HG03135 (cell line): Measurements from ENCODE around the gene NDUFS8.

Source experiments
- ATAC-seq: cut with Tn5 transposase; IDR thresholded peaks from one replicate; pipeline ENCODE4 v1.9.1; 2021; ENCODE audit warnings: mild to moderate bottlenecking, moderate library complexity; ENCODE audit not compliant: unreplicated experiment

Gene NDUFS8

DNA sequence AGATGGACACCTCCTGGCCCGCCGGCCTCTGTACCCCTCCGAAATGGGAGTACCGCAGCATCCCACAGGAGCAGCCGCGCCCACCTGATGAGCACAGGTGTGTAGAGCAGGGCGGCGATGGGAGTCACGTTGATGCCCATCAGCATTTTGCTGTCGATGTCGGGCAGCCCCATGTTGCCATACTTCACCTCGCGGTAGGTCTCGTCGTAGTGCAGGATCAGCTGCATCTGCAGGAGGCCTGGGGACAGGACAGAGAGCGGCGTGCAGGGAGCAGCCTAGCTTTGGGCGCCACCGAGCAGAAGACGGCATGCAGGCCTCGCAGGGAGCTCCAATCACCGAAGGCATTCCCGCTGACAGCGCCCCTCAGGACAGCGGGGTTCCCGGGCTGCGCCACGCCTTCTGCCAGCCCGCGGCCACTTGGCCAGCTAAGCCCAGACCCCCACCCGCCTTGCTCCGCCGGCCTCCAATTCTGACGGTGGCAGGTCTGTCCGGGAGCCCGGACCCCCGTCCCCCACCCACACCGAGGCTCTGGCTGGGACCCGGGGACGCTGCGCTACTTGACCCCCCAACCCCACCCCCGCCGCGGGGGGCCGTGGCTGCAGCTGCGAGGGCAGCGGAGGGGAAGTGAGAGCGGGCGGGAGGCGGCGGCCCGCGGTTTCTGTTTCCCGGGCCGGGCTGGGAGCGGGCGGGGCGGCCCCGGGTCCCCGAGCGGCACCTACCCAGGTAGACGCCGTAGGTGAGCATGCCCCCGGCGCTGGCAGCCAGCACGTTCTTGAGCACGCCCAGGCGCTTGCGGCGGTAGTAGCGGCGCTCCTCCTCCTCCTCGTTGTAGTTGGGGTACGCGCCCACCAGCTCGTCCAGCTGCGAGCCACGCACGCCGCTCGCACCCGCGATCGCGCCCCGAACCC, 27.3 kb upstream of the NDUFS8 start:
- ATAC-seq, result peak; percentile 34

DNA sequence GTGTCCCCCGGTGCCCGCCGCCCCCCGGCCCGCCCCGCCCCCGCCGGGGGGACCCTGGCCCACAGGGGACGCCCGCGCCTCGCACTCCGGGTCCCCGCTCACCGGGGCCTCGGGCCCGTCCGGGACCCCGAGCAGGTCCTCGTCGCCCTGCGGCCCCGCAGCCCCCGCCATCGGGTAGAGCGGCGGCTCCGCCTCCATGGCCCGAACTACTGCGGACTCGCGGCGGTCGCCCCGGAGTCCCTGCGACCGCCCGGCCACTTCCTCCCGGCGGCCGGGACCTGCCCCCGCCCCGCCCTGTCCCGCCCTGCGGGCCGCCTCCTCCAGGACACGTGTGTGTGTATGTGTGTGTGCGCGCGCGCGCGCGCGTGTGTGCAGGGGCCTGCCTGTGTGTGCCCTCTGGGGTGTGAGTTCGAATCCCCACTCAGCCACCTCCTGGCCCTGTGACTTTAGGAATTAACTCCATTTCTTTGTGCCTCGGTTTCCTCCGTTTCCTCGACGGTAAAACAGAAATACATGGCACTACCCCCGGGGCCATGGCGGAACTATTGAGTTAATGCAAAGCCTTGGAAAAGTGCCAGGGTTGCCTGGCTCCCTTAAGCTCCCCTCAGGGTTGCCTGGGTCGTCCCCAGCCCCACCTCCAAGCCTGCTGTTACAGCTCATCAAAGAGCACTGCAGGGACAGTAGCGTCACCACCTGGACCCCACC, 26.5 kb upstream of the NDUFS8 start, which contains the start of gene UNC93B1:
Gene UNC93B1 (minus strand): TSS at position 252 of the 705 bp plus-strand sequence. CDS start 54 bp downstream, at position 198.
- ATAC-seq, result peak; percentile 56

DNA sequence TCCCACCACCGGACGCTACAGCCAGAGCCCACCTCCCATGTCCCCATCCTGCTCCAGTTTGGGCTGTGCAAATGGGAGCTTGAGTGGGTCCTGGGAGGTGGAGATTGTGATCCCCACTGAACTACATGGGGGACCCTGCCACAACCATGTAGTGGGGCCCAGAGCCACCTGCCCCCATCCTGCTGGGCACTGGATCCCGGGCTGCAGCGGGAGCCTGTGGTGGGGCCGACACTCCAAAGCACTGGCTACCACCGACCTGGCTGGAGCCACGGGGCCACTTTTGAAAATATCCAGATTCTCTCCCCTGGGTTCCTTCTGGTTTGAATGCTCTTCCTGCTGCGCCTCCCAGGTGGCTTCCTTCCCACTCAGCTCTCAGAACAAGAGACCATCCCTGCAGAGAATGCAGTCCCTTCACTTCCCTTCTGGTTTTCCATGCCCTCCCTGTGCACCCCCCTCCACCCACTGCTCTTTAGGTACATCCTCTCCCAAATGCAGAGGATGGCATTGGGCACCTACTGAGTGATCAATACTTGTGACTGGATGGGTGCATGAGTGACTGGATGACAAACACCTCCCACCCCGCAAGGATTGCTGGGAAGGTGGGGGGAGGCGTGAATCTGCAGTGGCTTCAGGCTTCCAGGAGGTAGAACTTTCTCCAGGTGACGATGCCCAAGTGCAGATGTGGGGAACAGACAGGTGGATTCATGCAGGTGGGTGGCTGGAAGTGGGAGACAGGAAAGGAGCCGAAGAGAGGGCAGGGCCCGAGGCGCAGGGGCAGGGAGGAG, 25.7 kb upstream of the NDUFS8 start:
- no peak for ATAC-seq

- no peak for ATAC-seq
Measured at GRCh38 chr11:68006606-68007166, 23.8 kb upstream of the NDUFS8 start.

GRCh38 chr11:68007498-68008380, 22.7 kb upstream of the NDUFS8 start:
- ATAC-seq, result no peak

- no peak for ATAC-seq
Measured at GRCh38 chr11:68008381-68009337, 21.8 kb upstream of the NDUFS8 start.

DNA sequence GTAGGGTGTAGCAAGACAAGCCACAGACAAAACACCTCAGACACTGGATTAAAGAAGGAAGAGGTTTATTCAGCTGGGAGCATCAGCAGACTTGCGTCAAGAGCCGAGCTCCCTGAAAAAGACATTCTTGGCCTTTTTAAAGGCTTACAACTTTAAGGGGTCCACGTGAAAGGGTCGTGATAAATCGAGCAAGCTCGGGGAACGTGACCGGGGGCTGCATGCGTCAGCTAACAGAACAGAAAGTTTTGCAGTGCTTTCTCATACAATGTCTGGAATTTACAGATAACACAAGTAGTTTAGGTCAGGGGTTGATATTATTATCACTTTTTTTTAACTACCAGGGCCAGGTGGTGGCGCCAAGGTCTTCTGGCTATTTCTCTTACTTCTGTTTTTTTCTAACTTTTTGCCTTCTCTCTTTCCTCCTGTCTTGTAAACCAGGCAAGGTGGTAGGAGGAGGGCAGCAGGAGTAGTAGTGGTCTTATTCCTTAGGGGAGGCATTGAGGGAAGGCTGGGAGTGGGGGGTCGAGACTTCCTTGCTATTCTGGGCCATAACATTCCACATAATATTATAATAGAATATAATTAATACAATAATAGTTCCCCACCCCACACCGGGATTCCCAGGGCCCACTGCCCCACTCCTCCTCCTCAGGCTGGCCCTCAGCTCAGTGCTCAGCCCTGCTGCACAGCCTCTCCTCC, 20.9 kb upstream of the NDUFS8 start:
- ATAC-seq, result no peak

DNA sequence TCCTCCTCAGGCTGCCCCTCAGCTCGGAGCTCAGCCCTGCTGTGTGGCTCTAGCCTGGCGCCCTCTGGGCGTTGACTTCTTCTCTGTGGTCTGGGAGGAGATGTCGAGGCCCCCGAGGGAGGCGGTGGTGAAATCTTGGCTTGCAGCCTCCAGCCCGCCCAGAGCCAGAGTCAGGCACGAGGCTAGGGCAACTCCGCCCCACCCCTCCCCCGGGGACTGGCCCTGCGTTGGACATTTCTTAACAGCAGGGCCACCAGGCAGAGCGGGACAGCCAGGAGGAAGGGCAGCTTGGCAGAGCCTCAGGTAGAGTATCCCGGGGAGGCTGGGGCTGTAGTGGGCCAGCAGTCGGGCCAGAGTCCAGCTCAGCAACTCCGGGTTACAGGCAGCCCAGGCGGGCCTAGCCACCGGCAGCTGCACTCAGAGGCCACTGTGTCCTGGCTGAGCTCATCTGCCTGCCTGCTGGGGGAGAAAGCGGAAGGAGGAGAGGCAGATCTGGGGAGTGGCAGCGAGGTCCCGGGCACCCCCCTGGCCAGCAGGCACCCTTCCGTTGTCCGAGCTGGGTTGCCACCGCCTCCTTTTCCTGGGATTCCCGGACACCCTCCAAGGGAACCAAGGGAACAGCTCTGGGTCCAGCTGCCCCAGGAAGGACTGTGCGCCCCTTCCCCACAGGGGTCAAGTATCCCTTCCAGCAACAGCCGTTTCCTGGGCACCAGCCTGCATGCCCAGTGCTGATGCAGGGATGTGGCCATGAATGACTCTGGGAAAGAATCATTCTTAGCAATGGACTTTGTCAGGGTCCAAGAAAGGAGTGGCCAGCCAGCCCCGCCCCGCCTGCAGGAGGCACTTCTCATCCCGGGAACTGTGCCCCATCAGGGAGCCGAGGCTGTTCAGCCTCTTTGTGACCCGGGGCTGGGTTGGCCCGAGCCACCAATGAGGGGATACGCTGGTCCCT, 20.1 kb upstream of the NDUFS8 start, which contains the start of gene ALDH3B1:
Gene ALDH3B1 (plus strand): TSS at position 238 of the 952 bp plus-strand sequence. CDS start 4,971 bp downstream, outside the sequence.
- ATAC-seq, result no peak

DNA sequence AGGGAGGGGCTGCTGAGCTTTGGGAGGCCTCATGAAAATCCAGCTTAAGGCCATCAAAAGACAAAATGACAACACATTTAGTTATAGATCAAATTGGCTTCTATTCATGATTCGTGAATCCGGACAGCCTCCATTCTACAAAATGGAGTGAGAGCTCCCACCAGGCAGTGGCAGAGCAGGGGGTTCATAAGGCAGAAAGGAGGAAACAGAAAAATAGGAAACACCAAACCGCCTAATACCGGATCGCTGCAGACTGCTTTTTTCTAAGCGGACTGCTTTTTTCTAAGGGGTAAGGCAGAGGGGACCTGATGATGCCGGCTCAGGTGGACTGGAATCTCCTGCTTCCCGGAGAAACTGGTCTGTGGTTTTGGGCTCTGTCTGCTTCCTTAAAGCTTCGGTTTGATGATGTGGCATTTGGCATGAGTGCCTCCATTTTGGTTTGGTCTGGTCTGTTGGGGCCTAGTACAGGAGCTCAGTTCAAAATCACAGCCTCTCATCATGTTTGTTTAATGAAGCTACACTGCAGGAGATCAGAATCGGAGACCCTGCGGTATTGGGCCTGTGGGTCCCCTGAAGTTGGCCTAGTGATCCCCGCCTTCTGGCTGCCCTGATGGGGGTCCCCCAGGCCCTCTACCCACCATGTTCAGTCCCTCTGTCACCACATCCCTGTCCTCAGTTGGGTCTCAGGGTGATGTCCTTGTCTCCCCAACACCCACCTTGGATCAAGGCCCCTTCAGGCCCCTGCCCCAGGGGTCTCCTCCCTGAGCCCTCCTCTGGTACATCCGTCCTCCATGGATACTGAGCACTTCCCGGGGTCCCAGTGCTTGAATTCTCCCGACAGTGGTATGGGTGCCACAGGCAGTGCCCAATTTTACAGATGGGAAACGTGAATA, 19.2 kb upstream of the NDUFS8 start:
- ATAC-seq, result no peak

DNA sequence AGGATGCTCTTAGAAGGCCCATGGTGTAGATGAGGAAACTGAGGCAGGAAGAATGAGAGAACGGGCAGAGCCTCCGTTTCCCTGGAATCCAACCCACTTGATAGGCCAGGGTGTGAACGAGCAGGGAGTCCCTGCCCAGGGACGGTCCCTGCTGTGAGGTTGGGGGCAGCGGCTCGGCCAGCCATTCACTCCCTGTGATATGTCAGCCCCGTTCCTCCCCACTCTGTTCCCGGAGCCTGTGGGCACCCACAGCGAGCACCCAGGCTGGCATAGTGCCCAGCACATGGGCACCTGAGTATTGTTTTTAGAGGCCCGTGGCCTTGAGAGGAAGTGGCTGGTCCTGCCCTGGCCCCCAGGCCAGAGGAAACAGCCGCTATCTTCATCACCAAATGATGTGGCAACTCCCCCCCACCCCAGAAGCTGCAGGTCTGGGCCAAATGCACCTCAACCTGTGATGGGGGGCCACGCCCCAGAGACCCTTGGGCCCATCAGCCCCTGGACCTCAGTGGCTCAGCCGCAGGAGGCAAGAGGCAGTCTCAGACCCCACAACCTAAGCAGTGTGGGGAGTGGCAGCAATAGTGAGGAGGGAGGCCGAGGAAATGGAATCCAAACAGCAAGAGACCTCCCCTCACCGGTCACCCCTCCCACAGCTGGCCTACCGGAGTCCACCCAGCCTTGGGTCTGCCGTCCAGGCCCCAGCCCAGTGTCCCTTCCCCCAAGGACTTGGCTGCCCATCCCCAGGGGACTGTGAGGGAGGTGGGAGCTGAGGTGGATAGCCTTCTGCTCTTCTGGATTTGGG, 18.2 kb upstream of the NDUFS8 start:
- ATAC-seq, result no peak

GRCh38 chr11:68012843-68013610, 17.5 kb upstream of the NDUFS8 start:
- no peak for ATAC-seq

GRCh38 chr11:68013611-68014156, 16.8 kb upstream of the NDUFS8 start:
- ATAC-seq, result no peak

DNA sequence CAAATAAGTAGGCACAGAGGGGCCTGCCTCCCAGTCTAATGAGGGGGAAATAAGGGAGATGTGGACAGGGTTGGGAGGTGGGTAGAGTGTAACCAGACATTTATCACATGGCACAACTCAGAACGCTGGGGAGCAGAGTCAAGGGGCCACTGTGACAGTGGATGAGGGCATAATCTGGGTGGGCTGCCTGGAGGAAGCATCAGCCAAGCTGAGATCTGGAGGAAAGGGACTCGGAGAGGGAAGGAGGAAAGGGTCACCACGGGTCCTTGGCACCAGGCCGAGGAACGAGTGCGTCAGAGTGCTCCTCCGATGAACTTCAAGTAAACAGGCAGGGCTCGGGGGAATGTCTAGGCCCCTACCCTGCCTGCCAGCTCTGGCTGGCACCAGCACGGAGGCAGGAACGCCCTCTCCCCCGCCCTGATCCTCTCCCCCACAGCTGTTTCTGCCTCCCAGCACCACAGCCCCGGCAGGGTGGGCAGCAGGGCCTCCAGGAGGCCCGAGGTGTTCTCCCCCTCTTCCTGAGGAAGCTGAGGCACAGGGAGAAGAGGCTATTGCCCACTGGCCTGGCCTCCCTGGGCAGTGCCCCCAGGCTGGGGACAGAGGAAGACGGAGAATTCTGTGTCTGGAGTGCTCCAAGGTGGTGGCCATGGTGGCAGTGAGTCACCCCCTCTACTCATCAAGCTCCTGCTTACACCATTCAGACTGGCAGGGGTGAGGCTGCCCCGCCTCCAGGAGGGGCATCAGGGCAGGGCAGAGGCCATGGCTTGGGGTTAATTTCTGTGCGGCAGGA, 16.1 kb upstream of the NDUFS8 start:
- ATAC-seq, result no peak
